T-helper 1 cell treated with Interleukin-12 subunit alpha and Interleukin-12 subunit beta and Interleukin-4 antibody, amounts not matched to agents 30 μg/mL and 1 μg/mL, for 36 hours (primary cell): ENCODE measurements around the gene NTN1.

ENCODE experiments used
- H3K27ac Mint-ChIP-seq: one replicate; pipeline ENCODE4 v1.8.0; 2021; ENCODE audit warnings: mild to moderate bottlenecking, mixed read lengths
- H3K27me3 Mint-ChIP-seq: one replicate; pipeline ENCODE4 v1.8.0; 2021; ENCODE audit warnings: low read depth, mixed read lengths
- H3K36me3 Mint-ChIP-seq: one replicate; pipeline ENCODE4 v1.8.0; 2021; ENCODE audit warnings: low read depth, mixed read lengths
- H3K4me1 Mint-ChIP-seq: one replicate; pipeline ENCODE4 v1.8.0; 2021; ENCODE audit warnings: low read depth, mixed read lengths
- H3K4me3 Mint-ChIP-seq: one replicate; pipeline ENCODE4 v1.8.0; 2021; ENCODE audit warnings: mild to moderate bottlenecking, moderate library complexity, mixed read lengths
- H3K9me3 Mint-ChIP-seq: one replicate; pipeline ENCODE4 v1.8.0; 2021; ENCODE audit warnings: mixed read lengths

The NTN1 gene

DNA sequence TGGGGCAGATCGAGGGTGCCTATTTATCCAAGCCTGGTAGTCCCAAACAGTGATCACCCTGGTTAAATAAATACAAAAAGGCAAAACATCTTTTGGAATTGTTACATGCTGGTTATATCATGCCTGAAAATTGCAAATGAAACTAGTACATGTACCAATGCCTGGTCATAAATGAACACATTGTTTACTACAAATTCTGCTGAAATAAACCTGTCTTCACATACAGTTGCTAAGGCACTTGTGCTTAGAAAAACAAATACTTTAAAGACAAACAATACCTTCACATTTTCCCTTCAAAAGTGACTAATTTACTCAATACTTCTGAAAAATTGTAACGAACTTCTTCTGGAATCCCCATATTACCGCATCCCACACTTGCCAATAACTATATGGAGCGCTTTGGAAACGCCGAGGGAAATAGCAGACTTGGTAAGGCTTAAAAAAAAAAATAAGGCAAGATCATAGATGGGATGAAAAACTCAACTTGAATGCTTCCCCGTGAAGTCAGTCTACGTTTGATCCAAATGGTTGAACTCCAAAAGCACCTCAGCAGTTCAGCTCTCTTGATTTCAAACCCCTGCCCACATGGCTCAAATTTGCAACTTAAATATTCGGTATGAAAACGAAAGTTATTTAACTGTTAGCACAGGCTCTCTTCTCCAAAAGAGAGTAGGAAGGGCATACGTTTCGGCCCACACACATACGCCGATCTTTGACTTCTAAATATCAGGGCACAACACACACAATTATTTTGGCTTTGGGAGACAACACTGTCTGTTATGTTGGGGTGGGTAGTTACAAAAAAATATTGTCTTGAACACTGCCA, 264.5 kb downstream of the NTN1 start:
- Mint-ChIP-seq H3K4me1 (peaks cover 16% of the 10 kb centered on the region), H3K36me3 (peaks cover 3% of the 10 kb centered on the region), H3K4me3 (no peak overlapping the region), H3K9me3 (no peaks in the 10 kb centered on the region), H3K27ac (no peak overlapping the region), H3K27me3 (no peaks in the 10 kb centered on the region)

DNA sequence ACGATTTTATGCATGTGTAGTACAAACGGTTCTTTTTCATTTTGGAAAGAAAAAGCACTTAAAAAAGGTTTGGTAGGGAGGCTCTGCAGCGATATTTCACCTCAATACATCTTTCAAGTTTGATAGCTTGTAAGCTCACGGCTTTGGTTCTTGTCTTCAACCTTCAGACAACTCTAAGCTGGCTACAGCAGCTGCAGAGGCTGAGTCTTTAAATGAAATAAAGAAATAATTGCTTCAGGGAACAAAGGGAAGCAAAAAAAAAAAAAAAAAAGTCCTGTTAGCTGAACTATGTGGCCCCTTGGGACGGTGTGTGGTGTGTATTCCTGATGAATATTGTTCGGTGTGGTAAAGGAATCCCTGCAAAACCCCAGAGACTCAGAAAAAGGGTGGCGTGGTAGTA, 265.1 kb downstream of the NTN1 start:
- H3K4me3 Mint-ChIP-seq: no peak overlapping the region
- H3K27ac Mint-ChIP-seq: no peak overlapping the region
- peaks cover 3% of the 10 kb centered on the region for H3K36me3 Mint-ChIP-seq
- H3K27me3 Mint-ChIP-seq: no peaks in the 10 kb centered on the region
- peaks cover 16% of the 10 kb centered on the region for H3K4me1 Mint-ChIP-seq
- H3K9me3 Mint-ChIP-seq: no peaks in the 10 kb centered on the region

DNA sequence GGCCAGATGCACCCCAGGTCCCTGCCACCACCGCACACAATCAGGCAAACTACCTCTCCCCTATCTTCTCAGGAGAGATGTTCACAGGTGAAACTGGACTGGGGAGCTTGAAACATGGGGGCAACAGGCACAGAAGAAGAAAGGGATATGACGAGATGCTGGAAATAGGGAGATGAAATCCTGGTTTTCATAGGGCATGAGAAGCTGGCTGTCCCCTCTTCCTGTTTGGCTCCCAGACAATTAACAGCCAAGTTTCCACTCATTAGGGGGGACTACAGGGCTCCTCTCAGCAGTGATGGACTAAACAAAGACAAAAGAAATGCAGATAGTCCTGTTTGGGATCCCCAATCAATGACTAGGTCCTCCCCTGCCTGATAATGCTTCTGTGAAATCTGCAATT, 266.0 kb downstream of the NTN1 start:
- Mint-ChIP-seq H3K9me3 (no peaks in the 10 kb centered on the region), H3K4me1 (peaks cover 16% of the 10 kb centered on the region), H3K36me3 (peaks cover 3% of the 10 kb centered on the region), H3K4me3 (no peak overlapping the region), H3K27me3 (no peaks in the 10 kb centered on the region), H3K27ac (no peak overlapping the region)

DNA sequence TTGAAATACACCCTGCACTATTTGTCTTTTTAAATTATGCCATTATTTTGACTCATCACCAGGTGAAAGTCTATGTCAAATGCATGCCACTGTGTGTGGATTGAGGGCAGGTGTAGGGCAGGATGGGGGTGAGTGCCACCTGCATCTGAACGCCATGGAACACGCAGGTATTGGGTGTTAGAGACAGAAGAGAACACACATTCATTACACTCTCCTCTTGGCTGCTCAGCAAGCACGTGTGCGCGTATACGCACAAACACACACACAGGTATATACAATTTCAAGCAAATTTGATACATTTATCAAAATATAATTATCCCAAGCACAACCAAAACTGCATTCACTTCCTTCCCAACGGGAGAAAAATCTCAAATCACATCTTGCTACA, 268.9 kb downstream of the NTN1 start:
- Mint-ChIP-seq H3K4me1 (peaks cover 16% of the 10 kb centered on the region), H3K36me3 (no peaks in the 10 kb centered on the region), H3K27me3 (no peaks in the 10 kb centered on the region), H3K9me3 (no peaks in the 10 kb centered on the region), H3K27ac (no peak overlapping the region), H3K4me3 (peak overlapping the region; percentile 16)

DNA sequence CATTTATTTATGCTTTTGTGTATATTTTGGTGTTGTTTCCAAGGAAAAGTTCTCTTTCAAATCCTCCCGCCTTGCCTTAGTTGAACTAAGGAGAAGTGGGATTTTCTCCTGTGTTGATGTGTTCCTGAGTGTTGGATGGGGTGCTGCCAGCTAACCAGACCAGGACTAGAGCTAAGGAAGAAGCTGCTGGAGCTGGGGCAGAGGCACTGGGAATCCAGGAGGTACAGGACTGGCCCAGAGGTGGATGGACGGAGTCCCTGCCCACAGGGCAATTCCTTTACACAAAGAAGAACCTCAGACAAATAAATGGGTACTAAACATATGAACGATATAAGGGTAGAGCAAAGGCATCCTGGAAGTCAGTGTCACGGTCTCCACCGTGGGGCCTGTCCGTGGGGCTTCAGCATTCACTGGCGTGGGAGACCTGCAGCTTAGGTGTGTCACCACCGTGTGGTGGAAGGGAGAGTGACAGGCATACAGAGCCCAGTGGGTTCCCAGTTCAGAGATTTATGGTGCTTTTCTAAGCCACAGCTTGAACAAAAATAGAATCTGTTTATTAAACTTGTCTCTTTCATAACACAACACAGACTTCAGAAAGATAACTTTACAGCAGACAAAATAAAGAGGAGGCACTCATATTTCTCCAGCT, 270.7 kb downstream of the NTN1 start:
- no peak overlapping the region for H3K27ac Mint-ChIP-seq
- H3K4me3 Mint-ChIP-seq: no peak overlapping the region
- H3K9me3 Mint-ChIP-seq: no peaks in the 10 kb centered on the region
- H3K36me3 Mint-ChIP-seq: no peaks in the 10 kb centered on the region
- H3K27me3 Mint-ChIP-seq: no peaks in the 10 kb centered on the region
- peaks cover 16% of the 10 kb centered on the region for H3K4me1 Mint-ChIP-seq

DNA sequence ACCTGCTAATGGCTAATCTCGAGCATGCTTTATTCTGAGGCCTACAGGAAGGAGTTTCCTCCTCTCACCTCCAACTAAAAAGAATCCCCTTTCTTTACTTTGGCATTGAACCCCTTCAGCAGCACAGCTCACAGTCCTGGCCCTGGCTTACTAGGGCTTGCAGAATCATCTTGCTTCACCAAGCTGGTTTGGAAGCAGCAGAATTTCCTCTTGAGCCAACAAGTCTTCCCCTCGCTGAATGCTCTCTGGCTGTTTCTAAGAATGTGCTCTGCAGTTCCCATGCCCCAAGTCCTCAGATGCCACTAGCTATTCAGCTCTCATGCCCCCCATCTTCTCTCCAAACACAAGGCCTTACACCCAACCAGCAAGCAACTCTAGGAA, 271.2 kb downstream of the NTN1 start:
- H3K27ac Mint-ChIP-seq: no peak overlapping the region
- no peaks in the 10 kb centered on the region for H3K9me3 Mint-ChIP-seq
- no peak overlapping the region for H3K4me3 Mint-ChIP-seq
- peaks cover 16% of the 10 kb centered on the region for H3K4me1 Mint-ChIP-seq
- H3K36me3 Mint-ChIP-seq: no peaks in the 10 kb centered on the region
- H3K27me3 Mint-ChIP-seq: no peaks in the 10 kb centered on the region
